ENCODE data around the gene STAU1.
"Not testable (repeated sequence)": the region's sequence is repeated elsewhere in the genome, so short reads cannot be mapped to it uniquely, and the experiment has no call there.

STAU1 gene

DNA sequence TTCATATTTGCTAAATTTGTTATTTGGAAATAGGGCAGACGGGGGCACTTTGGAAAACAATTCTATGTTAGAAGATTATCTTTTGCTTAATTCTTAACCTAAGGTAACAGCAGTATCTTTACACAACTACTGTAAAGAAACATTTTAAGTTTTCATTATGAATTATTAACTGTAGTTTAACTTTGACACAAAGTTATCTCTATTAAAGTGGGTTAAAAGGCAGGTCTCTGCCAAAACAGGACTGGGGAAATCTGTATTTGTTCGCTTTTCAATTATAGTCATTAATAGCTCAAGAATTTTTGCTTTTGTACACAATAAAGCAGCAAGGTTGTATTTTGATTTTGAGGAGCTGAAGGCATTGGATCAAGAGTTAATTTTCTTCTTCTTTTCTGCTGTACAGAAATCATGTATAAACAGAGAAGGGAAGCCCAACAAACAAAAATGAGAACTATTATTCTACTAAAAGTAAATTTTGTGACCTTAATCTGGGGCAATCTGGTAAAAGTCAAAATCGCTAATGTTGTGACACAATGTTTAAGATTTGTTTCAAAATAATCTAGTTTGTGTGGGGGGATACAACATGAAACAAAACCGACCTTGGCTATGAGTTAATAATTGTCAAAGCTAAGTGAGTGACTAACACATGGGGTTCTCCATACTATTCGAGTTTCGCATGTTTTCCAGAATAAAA is 2.9 kb downstream of the STAU1 start:
- H3K27me3 ChIP-seq: no peaks in the 10 kb centered on the region
- no peaks in the 10 kb centered on the region for H3K36me3 ChIP-seq
- peak overlapping the region; percentile 98 for H3K27ac ChIP-seq

GRCh38 chr20:49184691-49185070 is 3.5 kb downstream of the STAU1 start:
- H3K4me3 ChIP-seq (ENCODE audit: low read depth in 1 of 2, low read length in 1 of 2): no peak overlapping the region
- no peaks in the 10 kb centered on the region for H3K36me3 ChIP-seq
- H3K27me3 ChIP-seq: no peaks in the 10 kb centered on the region
- no peaks in the 10 kb centered on the region for H3K9me3 ChIP-seq
- TF ChIP-seq CTCF (IDR thresholded peaks at IDR 0.05): no peak
- peaks cover 36 to 46% of the 10 kb centered on the region in 2 experiments for H3K4me1 ChIP-seq (ENCODE audit: control insufficient read depth in 1 of 2, insufficient read depth in 1 of 2, low read depth in 1 of 2, low read length in 1 of 2)
- H3K27ac ChIP-seq: no peak overlapping the region

More for the DNA sequence above, 2.9 kb downstream of the STAU1 start:
- H3K4me3 ChIP-seq (ENCODE audit: low read depth in 1 of 2, low read length in 1 of 2): no peak overlapping the region
- no peak for TF ChIP-seq CTCF (IDR thresholded peaks at IDR 0.05)
- peaks cover 31 to 40% of the 10 kb centered on the region in 2 experiments for H3K4me1 ChIP-seq (ENCODE audit: control insufficient read depth in 1 of 2, insufficient read depth in 1 of 2, low read depth in 1 of 2, low read length in 1 of 2)
- H3K9me3 ChIP-seq: no peaks in the 10 kb centered on the region

DNA sequence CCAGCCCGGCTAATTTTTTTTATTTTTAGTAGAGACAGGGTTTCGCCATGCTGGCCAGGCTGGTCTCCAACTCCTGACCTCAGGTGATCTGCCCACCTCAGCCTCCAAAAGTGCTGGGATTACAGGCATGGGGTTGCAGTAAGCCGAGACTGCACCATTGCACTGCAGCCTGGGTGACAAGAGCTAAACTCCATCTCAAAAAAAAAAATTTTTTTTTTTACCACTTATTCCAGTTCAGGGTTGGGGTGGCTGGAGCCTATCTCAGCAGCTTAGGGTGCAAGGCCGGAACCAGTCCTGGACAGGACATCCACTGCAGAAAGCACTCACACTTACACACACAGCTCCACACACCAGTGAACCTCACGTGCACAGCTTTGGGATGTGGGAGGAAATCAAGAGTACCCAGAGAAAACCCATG is 4.0 kb downstream of the STAU1 start:
- peaks cover 42 to 51% of the 10 kb centered on the region in 2 experiments for H3K4me1 ChIP-seq (ENCODE audit: control insufficient read depth in 1 of 2, insufficient read depth in 1 of 2, low read depth in 1 of 2, low read length in 1 of 2)

DNA sequence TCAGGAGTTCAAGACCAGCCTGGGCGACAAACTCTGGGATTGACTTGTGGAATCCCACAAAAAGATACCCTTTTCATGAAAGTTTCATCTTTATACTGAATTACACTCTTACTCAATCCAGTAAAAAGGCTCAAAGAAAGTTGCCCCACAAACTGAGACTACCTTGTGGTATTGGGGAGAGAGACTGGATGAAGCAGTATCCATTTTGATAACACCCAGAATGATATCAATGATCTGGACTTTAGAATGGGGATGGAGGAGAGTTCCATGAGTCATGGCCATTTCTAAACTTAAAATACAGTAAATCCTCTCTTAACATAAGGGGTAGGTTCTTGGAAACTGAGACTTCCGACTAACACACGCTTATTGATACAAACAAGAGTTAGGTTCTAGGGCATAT is 4.7 kb downstream of the STAU1 start:
- peaks cover 41 to 50% of the 10 kb centered on the region in 2 experiments for H3K4me1 ChIP-seq (ENCODE audit: control insufficient read depth in 1 of 2, insufficient read depth in 1 of 2, low read depth in 1 of 2, low read length in 1 of 2)
- peak overlapping the region; percentile 19 for H3K27ac ChIP-seq
- TF ChIP-seq CTCF (IDR thresholded peaks at IDR 0.05): no peak
- H3K9me3 ChIP-seq: no peaks in the 10 kb centered on the region
- H3K4me3 ChIP-seq (ENCODE audit: low read depth in 1 of 2, low read length in 1 of 2): no peak overlapping the region
- H3K36me3 ChIP-seq: no peaks in the 10 kb centered on the region
- H3K27me3 ChIP-seq: no peaks in the 10 kb centered on the region

More for the DNA sequence above, 4.0 kb downstream of the STAU1 start:
- not testable (repeated sequence) for H3K9me3 ChIP-seq; H3K27ac ChIP-seq; H3K36me3 ChIP-seq; H3K4me3 ChIP-seq (ENCODE audit: low read depth in 1 of 2, low read length in 1 of 2); H3K27me3 ChIP-seq

DNA sequence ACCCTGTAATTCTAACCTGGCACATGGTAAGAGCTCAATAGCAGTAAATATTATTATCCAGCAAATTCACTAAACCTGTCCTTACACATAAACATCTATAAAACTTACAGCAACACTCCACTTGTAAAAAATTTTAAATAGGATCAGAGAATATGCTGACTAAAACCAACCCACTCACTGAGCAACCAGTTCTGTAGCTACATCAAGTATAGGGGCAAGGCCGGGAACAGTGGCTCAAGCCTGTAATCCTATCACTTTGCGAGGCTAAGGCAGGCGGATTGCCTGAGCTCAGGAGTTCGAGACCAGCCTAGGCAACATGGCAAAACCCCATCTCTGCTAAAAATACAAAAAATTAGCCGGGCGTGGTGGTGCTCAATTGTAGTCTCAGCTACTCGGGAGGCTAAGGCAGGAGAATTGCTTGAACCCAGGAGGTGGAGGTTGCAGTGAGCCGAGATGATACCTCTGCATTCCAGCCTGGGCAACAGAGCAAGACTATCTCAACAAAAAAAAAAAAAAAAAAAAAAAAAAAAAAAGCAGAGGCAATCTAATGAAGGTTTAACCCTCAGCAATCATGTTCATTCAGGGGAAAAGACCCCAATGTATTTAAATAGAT is 6.8 kb downstream of the STAU1 start:
- no peak for TF ChIP-seq CTCF (IDR thresholded peaks at IDR 0.05)
- peaks cover 4% of the 10 kb centered on the region for H3K36me3 ChIP-seq
- no peak overlapping the region for H3K4me3 ChIP-seq (ENCODE audit: low read depth in 1 of 2, low read length in 1 of 2)
- peaks cover 28 to 45% of the 10 kb centered on the region in 2 experiments for H3K4me1 ChIP-seq (ENCODE audit: control insufficient read depth in 1 of 2, insufficient read depth in 1 of 2, low read depth in 1 of 2, low read length in 1 of 2)
- H3K27me3 ChIP-seq: no peaks in the 10 kb centered on the region
- H3K9me3 ChIP-seq: no peaks in the 10 kb centered on the region
- H3K27ac ChIP-seq: peak overlapping the region; percentile 71

All from neutrophil (primary cell).